Measurements from ENCODE around the gene SPOP.

SPOP gene

DNA sequence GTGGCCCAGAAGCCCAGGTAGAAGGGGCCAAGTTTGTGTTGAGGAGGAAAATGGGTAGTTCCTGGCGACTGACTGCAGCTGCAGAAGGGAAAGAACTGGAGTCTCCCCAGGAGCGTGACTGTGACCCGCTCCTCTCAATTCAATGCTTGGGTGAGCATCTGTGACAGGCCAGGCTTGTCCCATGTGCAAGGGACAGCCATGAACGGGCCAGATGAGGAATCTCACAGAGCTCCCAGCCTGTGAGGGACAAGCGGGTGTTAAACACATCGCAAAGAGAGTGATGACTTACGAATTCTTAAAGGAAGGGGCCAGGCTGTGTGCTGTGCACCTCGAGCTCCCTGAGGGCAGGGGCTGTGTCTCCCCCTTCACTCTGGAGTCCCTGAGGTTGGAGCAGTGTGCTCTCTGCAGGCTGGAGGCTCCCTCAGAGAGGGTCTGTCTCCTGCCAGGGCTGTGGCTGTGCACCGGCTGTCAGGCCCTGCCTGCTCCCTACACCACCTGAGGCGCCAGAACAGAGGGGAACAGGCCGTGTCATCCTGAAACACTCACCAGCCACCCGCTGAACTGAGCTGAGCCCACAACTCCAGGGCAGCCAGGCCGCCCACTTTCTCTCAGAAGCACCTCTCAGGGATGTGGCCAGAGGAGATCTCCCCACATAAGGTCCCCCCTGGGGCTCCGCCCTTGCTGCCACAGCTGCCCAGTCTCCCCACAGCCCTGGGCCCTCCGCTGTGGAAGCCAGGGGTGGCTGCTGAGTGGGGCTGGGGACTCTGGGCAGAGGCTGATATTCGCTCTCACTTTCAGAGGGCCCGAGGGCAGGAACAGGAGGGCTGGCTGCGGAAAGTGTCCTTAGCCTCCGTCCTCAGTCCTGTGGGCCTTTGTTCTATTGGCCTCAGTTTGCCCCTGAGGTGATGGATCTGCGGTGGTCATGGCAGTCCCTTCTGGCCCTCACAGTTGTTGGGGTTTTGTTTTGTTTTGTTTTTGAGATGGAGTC is 127.9 kb downstream of the SPOP start:
- DNase-seq (ENCODE audit: low spot score): no peak

DNA sequence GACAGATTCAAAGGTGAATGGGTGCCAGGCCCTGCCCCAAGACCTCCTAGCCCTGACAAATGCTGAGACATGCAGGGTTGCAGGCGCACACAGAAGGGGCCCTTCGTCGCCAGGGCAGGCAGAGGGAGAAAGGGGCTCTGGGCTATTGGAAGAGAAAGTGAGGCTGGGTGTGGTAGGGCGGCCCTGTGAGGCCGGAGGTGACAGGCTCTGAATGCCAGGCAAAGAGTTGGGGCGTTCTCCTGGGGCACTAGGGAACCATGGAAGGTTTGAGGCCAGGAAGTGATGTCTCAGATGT is 128.6 kb downstream of the SPOP start:
- no peak for DNase-seq (ENCODE audit: low spot score)
